IPS-20b (cell line): Measurements from ENCODE around the gene CBARP.

Experiments
- H3K27ac ChIP-seq: one replicate; pipeline ENCODE4 v1.5.1; 2013; ENCODE audit warnings: low read length
- H3K27me3 ChIP-seq: 2 replicates; pipeline ENCODE4 v1.6.1; 2013; ENCODE audit warnings: mild to moderate bottlenecking, low read length, inconsistent platforms; ENCODE audit not compliant: insufficient read depth
- H3K36me3 ChIP-seq: 2 replicates; pipeline ENCODE4 v1.6.1; 2013; ENCODE audit warnings: low read depth, mild to moderate bottlenecking, inconsistent platforms, low read length, moderate library complexity; ENCODE audit not compliant: insufficient read depth
- H3K4me1 ChIP-seq: 2 replicates; pipeline ENCODE4 v1.6.1; 2013; ENCODE audit warnings: mild to moderate bottlenecking, control low read depth, inconsistent platforms, low read length, moderate library complexity; ENCODE audit not compliant: insufficient read depth
- H3K4me3 ChIP-seq: 2 replicates; pipeline ENCODE4 v1.5.1; 2013; ENCODE audit warnings: mild to moderate bottlenecking, low read length, inconsistent platforms
- H3K9ac ChIP-seq: 2 replicates; pipeline ENCODE4 v1.6.1; 2013; ENCODE audit warnings: low read depth, mild to moderate bottlenecking, inconsistent platforms, low read length, moderate library complexity
- H3K9me3 ChIP-seq: 2 replicates; pipeline ENCODE4 v1.6.1; 2013; ENCODE audit warnings: mild to moderate bottlenecking, low read depth, low read length, inconsistent platforms; ENCODE audit not compliant: insufficient read depth

Gene CBARP

GRCh38 chr19:1273263-1274041 lies 35.6 kb upstream of the CBARP start:
- H3K9ac ChIP-seq: peak overlapping the region; percentile 37; the same call in 1 of the 2 replicates
- H3K9me3 ChIP-seq: no peaks in the 10 kb centered on the region
- H3K4me3 ChIP-seq: no peak overlapping the region
- H3K27me3 ChIP-seq: peaks cover 2% of the 10 kb centered on the region; the same call in 1 of the 2 replicates
- no peak overlapping the region for H3K27ac ChIP-seq
- peaks cover 49% of the 10 kb centered on the region for H3K36me3 ChIP-seq
- peaks cover 9% of the 10 kb centered on the region for H3K4me1 ChIP-seq

GRCh38 chr19:1272423-1273262 lies 34.8 kb upstream of the CBARP start:
- Histone ChIP-seq H3K27me3 (peaks cover 10% of the 10 kb centered on the region; the same call in 1 of the 2 replicates), H3K4me3 (no peak overlapping the region), H3K4me1 (peaks cover 10% of the 10 kb centered on the region), H3K36me3 (peaks cover 49% of the 10 kb centered on the region), H3K27ac (no peak overlapping the region), H3K9me3 (no peaks in the 10 kb centered on the region), H3K9ac (peak overlapping the region; percentile 37)

GRCh38 chr19:1271528-1272422 lies 34.0 kb upstream of the CBARP start:
- H3K27me3 ChIP-seq: peaks cover 17% of the 10 kb centered on the region
- no peak overlapping the region for H3K9ac ChIP-seq
- no peak overlapping the region for H3K27ac ChIP-seq
- peaks cover 49% of the 10 kb centered on the region for H3K36me3 ChIP-seq
- H3K9me3 ChIP-seq: no peaks in the 10 kb centered on the region
- H3K4me1 ChIP-seq: peaks cover 10% of the 10 kb centered on the region
- no peak overlapping the region for H3K4me3 ChIP-seq

- peaks cover 17% of the 10 kb centered on the region for H3K27me3 ChIP-seq
- peaks cover 10% of the 10 kb centered on the region for H3K4me1 ChIP-seq
- peaks cover 49% of the 10 kb centered on the region for H3K36me3 ChIP-seq
- H3K4me3 ChIP-seq: peak overlapping the region; percentile 94; the same call in 1 of the 2 replicates
- H3K27ac ChIP-seq: no peak overlapping the region
- H3K9me3 ChIP-seq: no peaks in the 10 kb centered on the region
- H3K9ac ChIP-seq: peak overlapping the region; percentile 97; the same call in 1 of the 2 replicates
Measured at GRCh38 chr19:1270854-1271527, 33.2 kb upstream of the CBARP start.

- Histone ChIP-seq H3K9ac (peak overlapping the region; percentile 97), H3K36me3 (peaks cover 49% of the 10 kb centered on the region), H3K27ac (peak overlapping the region; percentile 80), H3K9me3 (no peaks in the 10 kb centered on the region), H3K4me1 (peaks cover 10% of the 10 kb centered on the region), H3K4me3 (peak overlapping the region; percentile 94), H3K27me3 (peaks cover 17% of the 10 kb centered on the region)
Measured at GRCh38 chr19:1270213-1270853, 32.5 kb upstream of the CBARP start.

- H3K4me1 ChIP-seq: peaks cover 16% of the 10 kb centered on the region
- peak overlapping the region; percentile 97 for H3K9ac ChIP-seq
- H3K27me3 ChIP-seq: peaks cover 17% of the 10 kb centered on the region
- H3K4me3 ChIP-seq: peak overlapping the region; percentile 94
- H3K27ac ChIP-seq: peak overlapping the region; percentile 80
- peaks cover 46% of the 10 kb centered on the region for H3K36me3 ChIP-seq
- H3K9me3 ChIP-seq: no peaks in the 10 kb centered on the region
Measured at GRCh38 chr19:1269478-1270212, 31.8 kb upstream of the CBARP start.

GRCh38 chr19:1269065-1269477 lies 31.3 kb upstream of the CBARP start, which contains the start of gene CIRBP:
TSS of gene CIRBP (plus strand) at chr19:1269332. CDS start at chr19:1270934, 1,602 bp downstream.
- Histone ChIP-seq H3K36me3 (peaks cover 40% of the 10 kb centered on the region), H3K27me3 (peaks cover 17% of the 10 kb centered on the region), H3K4me3 (peak within 1 kb of the TSS; percentile 94), H3K9me3 (no peaks in the 10 kb centered on the region), H3K27ac (peak within 1 kb of the TSS; percentile 80), H3K4me1 (peaks cover 17% of the 10 kb centered on the region), H3K9ac (peak within 1 kb of the TSS; percentile 97)

GRCh38 chr19:1268226-1269064 lies 30.6 kb upstream of the CBARP start:
- Histone ChIP-seq H3K9ac (no peak overlapping the region; the same call in 1 of the 2 replicates), H3K4me3 (peak overlapping the region; percentile 44), H3K4me1 (peaks cover 13% of the 10 kb centered on the region), H3K9me3 (no peaks in the 10 kb centered on the region), H3K27ac (no peak overlapping the region), H3K36me3 (peaks cover 34% of the 10 kb centered on the region), H3K27me3 (peaks cover 17% of the 10 kb centered on the region)

- Histone ChIP-seq H3K9ac (0 out of 2 replicates have a peak overlapping the region, but pooled peaks have one; percentile 32), H3K36me3 (peaks cover 26% of the 10 kb centered on the region), H3K4me1 (peaks cover 19% of the 10 kb centered on the region), H3K4me3 (peak overlapping the region; percentile 75), H3K9me3 (no peaks in the 10 kb centered on the region), H3K27me3 (peaks cover 17% of the 10 kb centered on the region), H3K27ac (no peak overlapping the region)
Measured at GRCh38 chr19:1267477-1268225, 29.8 kb upstream of the CBARP start.
